ENCODE measurements around the gene RSAD2. TPM values are rescaled to one million over a fixed set of nuclear protein-coding genes. Genes with fewer than 3 reads are reported as not detected.
"Not testable (repeated sequence)": the region's sequence is repeated elsewhere in the genome, so short reads cannot be mapped to it uniquely, and the experiment has no call there.

RSAD2 gene
- total and polyA plus RNA-seq, 2 experiments from 2014 or later = 0.10 TPM; not detected in 1

GRCh38 chr2:6934758-6935651 is 57.4 kb downstream of the RSAD2 start (continued):
- TF ChIP-seq ZNF462 (CRISPR knock-in tag; IDR thresholded peaks at IDR 0.05) = no peak

- H3K27ac Mint-ChIP-seq; H3K36me3 Mint-ChIP-seq (ENCODE audit: low read depth); H3K27me3 Mint-ChIP-seq (ENCODE audit: insufficient read depth, low read depth, poor library complexity); H3K9me2 ChIP-seq (ENCODE audit: insufficient read depth); H3K36me3 ChIP-seq (ENCODE audit: insufficient read depth); H3K4me3 Mint-ChIP-seq; H3K27me3 ChIP-seq (ENCODE audit: insufficient read depth); ATAC-seq; H3K9me3 Mint-ChIP-seq; H3K4me3 ChIP-seq; H3K79me2 ChIP-seq (replicated peaks; ENCODE audit: insufficient read depth); H3K27ac ChIP-seq (ENCODE audit: low read depth); H3K4me2 ChIP-seq; H4K20me1 ChIP-seq (replicated peaks; ENCODE audit: insufficient read depth); DNase-seq (ENCODE audit: low spot score); H3F3A ChIP-seq (replicated peaks; ENCODE audit: low read depth); H2AFZ ChIP-seq: not testable (repeated sequence)
- peaks cover 43% of the 10 kb centered on the region for H3K4me1 Mint-ChIP-seq
- peaks cover 41% of the 10 kb centered on the region for H3K4me1 ChIP-seq (ENCODE audit: insufficient read depth)
Observed at GRCh38 chr2:6935652-6936020, 58.1 kb downstream of the RSAD2 start.

GRCh38 chr2:6937157-6937556 is 59.6 kb downstream of the RSAD2 start:
- Histone ChIP-seq H3K36me3 (ENCODE audit: insufficient read depth) (no peaks in the 10 kb centered on the region), H3K79me2 (replicated peaks; ENCODE audit: insufficient read depth) (no peaks in the 10 kb centered on the region; the same call in 1 of the 2 replicates), H3K9me2 (ENCODE audit: insufficient read depth) (no peaks in the 10 kb centered on the region; the same call in 1 of the 2 replicates), H3F3A (replicated peaks; ENCODE audit: low read depth) (no peaks in the 10 kb centered on the region), H3K27ac (ENCODE audit: low read depth) (no peak overlapping the region), H3K4me2 (0 out of 2 replicates have a peak overlapping the region, but pooled peaks have one; percentile 19), H4K20me1 (replicated peaks; ENCODE audit: insufficient read depth) (no peaks in the 10 kb centered on the region), H3K4me1 (ENCODE audit: insufficient read depth) (peaks cover 39% of the 10 kb centered on the region), H2AFZ (no peak overlapping the region), H3K27me3 (ENCODE audit: insufficient read depth) (no peaks in the 10 kb centered on the region), H3K4me3 (no peak overlapping the region)
- peaks cover 2% of the 10 kb centered on the region for H3K27me3 Mint-ChIP-seq (ENCODE audit: insufficient read depth, low read depth, poor library complexity)
- H3K4me1 Mint-ChIP-seq = peaks cover 39% of the 10 kb centered on the region
- H3K27ac Mint-ChIP-seq = no peak overlapping the region
- H3K36me3 Mint-ChIP-seq (ENCODE audit: low read depth) = peaks cover 10% of the 10 kb centered on the region; the same call in 2 of the 3 replicates
- DNase-seq (ENCODE audit: low spot score) = no peak
- no peak; the same call in 2 of the 3 replicates for ATAC-seq
- H3K4me3 Mint-ChIP-seq = no peak overlapping the region
- H3K9me3 Mint-ChIP-seq = no peaks in the 10 kb centered on the region; the same call in 1 of the 3 replicates
- no peak for TF ChIP-seq CTCF (conservative IDR thresholded peaks at IDR 0.05; ENCODE audit: low read depth in 2 of 2)
- no peak for TF ChIP-seq CREB1 (CRISPR knock-in tag; IDR thresholded peaks at IDR 0.05; ENCODE audit: low read depth)
- TF ChIP-seq ZNF114 (CRISPR knock-in tag; IDR thresholded peaks at IDR 0.05) = no peak
- no peak for TF ChIP-seq NANOG (IDR thresholded peaks at IDR 0.05; ENCODE audit: borderline replicate concordance)
- TF ChIP-seq STAT1 (IDR thresholded peaks at IDR 0.05; ENCODE audit: unreplicated experiment) = no peak
- no peak for TF ChIP-seq REST (IDR thresholded peaks at IDR 0.05; ENCODE audit: unreplicated experiment)
